HG03066 (cell line): ENCODE data around the gene CFAP221.

ENCODE experiments used
- ATAC-seq: cut with Tn5 transposase; IDR thresholded peaks from one replicate; pipeline ENCODE4 v1.9.1; 2021; ENCODE audit warnings: low read depth; ENCODE audit not compliant: unreplicated experiment

CFAP221 gene

DNA sequence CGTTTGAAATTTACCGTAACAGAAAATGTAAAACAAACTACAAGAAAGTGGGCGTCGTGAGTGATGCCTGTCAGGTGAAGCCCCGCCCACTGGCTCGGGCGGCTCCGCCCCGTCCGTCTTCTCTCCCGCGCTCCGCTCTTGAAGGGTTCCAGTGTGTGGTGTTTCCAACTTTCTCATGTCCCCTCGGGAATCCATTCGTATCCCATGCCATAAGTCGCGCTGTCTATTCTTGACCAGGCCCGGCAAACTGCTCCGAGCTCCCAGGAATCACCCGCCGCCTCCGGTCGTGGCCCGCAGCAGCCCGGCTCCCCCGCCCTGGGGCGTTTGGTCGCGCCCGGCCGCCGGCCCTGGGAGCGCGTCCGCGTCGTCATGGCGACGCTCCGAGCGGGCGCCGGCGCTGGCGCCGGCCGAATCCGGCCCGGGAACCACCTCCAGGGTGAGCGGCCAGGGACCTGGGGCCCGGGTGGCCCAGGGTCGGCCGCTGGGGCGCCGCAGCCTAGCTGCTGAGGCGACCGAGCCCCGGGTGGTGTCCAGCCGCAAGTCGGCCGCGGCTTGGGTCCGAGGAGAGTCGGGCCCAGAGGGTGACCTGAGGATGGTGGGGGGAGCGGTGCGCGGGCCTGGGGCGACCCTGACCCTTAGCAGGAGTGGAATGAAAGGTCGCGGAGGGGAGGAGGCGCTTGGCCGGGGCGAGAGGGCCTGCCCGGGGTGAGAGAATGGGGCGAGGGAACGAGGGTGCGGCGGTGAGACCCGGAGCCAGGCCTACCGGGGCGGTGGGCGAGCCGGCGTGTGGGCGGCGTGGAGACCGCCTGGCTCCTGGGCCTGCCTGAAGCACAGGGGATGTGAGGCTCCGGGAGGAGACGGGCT lies at the start of gene CFAP221:
CFAP221 (plus strand) TSS at position 375 of the 864 bp plus-strand sequence. CDS start 1,683 bp downstream, outside the sequence.
- peak; percentile 68 for ATAC-seq

DNA sequence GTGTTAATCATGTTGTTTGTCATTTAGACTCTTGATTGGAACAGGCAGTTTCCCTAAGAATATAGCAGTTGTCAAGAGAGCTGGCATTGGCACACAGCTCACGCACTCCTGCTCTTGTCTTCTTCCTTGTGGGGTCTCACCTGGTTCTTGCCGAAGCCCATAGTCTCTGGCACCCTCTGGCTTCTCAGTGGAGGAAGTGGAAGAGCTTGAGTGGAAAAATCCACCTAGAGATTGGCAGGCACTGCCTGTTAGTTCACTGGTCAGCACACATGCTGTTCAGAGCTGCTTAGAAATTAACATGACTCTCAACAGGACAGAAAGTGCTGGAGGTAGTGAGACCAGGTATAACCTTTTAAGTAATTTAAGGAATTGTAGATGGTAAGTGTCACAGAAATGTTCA lies 48.3 kb upstream of the CFAP221 start:
- no peak for ATAC-seq

GRCh38 chr2:119496682-119497081 lies 47.6 kb upstream of the CFAP221 start:
- no peak for ATAC-seq

- no peak for ATAC-seq
Observed at GRCh38 chr2:119508756-119509155, 35.5 kb upstream of the CFAP221 start.

DNA sequence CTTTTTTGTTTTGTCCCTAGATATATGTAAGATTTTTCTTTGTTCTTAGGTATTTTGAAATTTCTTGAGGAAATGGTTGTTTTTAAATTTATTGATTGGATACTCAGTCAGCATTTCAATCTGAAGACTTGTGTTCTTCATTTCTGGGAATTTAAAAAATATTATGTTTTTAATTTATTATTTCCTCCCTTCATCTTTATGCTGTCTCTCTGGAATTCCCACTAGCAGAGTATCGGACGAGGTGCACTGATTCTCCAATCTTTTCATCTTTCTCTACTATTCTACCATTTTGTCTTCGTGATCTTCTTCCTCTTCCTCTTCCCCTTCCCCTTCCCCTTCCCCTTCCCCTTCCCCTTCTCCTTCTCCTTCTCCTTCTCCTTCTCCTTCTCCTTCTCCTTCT lies 32.3 kb upstream of the CFAP221 start:
- ATAC-seq, result no peak

GRCh38 chr2:119512946-119513345 lies 31.3 kb upstream of the CFAP221 start:
- no peak for ATAC-seq

GRCh38 chr2:119513832-119514231 lies 30.4 kb upstream of the CFAP221 start:
- no peak for ATAC-seq

- no peak for ATAC-seq
Observed at GRCh38 chr2:119516121-119516520, 28.1 kb upstream of the CFAP221 start.

DNA sequence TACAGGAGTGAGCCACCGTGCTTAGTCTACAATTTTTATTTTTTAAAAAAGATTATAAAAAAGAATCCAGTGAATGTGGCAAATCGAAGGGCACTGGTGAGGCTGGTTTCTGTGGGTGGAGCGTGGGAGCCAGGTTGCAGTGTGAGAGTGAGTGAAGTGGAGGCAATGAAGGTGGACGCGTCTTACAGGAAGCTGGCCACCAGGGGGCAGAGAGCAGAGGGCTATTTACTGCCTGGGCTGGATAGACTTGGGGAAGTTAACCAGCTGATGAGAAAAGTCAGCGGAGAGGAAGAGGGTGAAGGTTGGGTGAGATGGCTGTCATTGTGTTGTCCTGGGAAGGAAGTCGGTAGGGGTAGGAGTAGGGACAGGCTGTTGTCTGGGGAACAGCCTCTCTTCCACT lies 26.8 kb upstream of the CFAP221 start:
- no peak for ATAC-seq

- no peak for ATAC-seq
Observed at GRCh38 chr2:119518401-119519056, 25.7 kb upstream of the CFAP221 start.

DNA sequence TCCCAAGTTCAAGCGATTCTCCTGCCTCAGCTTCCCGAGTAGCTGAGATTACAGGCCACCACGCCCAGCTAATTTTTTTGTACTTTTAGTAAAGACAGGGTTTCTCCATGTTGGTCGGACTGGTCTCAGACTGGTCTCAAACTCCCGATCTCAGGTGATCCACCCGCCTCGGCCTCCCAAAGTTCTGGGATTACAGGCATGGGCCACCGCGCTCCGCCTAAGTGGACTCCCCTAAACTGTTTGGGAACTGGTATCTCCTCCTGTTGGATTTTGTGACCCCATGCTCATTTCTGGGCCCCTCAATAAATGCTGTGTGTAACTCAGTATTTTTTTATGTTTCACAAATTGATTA lies 25.2 kb upstream of the CFAP221 start:
- no peak for ATAC-seq

DNA sequence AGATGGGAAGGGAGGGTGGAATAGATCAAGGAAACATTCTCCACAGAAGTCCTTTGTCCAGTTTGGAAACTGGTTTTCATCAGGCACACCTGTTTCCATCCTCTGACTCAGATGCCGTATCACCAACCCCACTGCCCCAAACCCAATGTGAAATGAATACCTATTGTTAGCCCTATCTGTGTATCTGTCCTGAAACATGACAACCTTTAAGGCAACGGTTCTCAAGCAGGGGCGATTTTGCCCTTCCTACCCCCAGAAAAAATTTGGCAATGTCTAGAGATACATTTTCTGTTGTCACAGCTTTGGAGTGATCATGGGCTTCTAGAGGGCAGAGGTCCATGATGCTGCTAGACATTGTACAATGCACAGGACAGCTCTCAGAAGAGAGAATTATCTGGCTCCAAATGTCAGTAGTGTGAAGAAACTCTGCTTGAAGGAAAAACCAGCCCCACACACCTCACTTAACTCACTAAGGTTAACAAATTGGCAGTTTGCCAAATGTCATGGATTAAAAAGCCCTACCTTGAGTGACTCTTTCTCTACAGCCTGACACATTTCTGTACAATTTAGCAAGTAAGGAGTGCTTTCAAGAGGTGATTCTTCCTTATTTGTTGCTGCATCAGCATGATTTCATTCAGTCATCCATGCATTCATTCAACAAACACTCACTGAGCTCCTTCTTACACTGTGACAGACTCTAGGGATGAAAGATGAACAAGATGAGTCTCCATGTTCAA lies 23.4 kb upstream of the CFAP221 start:
- ATAC-seq, result no peak

GRCh38 chr2:119521433-119522050 lies 22.7 kb upstream of the CFAP221 start:
- no peak for ATAC-seq

DNA sequence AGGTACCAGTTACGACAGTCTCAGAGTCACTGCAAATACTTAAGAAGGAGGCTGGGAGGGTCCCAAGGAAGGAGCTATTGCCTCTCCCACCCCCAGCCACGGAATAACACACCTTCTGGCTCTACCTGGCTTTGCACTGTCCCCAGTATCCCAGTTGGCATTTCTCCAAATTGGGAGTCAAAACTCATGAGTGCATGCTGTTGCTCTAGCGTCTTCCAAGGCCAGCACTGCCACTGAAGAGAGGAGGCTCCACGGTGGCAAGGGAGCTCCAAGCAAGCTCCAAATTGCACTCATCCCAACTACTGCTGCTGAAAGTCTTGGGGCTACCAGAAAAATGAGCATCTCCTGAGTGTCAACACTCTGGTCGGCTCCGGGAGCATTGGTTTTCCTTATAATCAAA lies 21.6 kb upstream of the CFAP221 start:
- no peak for ATAC-seq

GRCh38 chr2:119523383-119523951 lies 20.8 kb upstream of the CFAP221 start:
- no peak for ATAC-seq

- ATAC-seq, result no peak
Observed at GRCh38 chr2:119523952-119524694, 20.1 kb upstream of the CFAP221 start, which contains the start of gene SCTR. SCTR (minus strand) TSS chr2:119524483; CDS start chr2:119524226, 257 bp downstream.

DNA sequence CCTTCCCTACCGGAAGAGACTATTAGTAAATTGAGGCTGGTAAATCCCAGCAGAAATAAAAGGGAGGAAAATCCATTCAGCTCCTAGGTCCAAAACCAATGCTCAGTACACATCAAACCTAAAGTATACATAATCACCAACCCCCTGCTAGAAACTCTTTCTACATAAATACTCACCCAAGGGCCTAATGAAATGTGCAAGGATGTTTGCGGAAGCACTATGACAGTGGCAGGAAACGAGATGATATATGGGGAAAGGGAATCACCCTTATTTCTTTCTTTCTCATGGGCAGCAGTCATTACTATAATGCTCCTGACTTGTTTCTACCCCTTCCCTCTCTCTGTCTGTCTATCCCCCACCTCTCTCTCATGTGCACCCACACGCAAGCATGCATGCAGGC lies 18.6 kb upstream of the CFAP221 start:
- ATAC-seq, result no peak

DNA sequence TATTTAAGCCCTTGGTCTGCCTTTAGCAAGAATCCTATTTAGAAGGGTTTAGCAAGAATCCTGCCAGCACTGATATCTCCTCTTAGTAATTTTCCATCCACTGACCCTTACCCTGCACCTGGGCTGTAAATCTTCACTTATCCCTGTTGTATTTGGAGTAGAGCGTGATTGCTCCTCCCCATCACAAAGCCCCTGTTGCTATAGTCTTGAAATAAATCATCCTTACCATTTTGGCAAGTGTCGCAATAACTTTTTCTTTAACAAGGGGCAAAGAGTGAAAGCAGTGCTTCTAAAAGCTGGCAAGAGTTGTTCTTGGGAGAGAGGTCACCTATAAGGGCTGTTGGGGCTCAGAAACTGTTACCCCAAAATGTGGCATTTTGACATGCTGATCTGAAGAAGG lies 16.2 kb upstream of the CFAP221 start:
- ATAC-seq, result no peak

DNA sequence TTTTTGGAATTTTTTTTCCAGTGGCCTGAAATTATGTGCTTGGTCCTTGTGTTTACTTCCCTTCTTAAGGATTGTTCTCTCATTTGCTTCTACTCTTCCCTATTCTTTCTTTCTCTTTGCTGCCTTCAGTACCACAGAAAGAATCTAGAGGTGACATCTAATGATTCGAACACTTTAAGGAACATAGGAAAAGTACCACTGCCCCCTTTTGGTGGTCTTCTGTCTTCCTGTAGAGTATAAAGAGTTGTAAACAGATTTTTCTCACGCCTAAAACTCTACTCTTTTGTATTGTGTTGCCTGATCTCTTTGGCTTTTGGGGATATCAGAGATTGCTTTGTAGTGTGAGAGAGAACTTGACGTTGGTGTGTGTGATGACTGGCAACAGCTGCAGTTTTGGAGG lies 13.0 kb upstream of the CFAP221 start:
- ATAC-seq, result no peak

DNA sequence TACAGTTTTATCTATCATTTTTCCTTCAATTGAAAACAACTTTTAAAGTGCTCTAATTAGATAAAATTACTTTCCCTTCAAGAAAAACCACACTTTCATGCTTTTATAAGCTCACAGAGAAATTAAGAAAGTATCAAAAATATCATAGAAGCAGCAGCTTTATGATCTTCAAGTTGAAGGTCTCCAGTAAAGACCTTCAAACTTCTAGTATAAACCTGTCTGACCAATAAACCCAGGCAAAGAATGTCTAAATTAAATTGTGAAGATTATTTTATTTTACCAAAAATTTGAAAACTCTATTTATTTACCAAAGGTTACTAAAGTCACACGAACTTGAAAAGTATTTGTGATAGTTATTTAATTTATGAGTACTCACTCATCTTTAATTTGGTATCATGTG lies 10.7 kb upstream of the CFAP221 start:
- no peak for ATAC-seq
